ENCODE data around the gene TMSB4Y. TPM values are rescaled to one million over a fixed set of nuclear protein-coding genes. Genes with fewer than 3 reads are reported as not detected.

The TMSB4Y gene
- total RNA-seq (2014; rRNA removed; shearing (Covaris generic)) (8.6 and 9.7 TPM in 2 replicates), total RNA-seq (2022) (4.7 and 5.8 TPM in 2 replicates), Bru-seq, nascent RNA (percentile 71 among the genes with signal in this experiment), BruChase-seq, experiment 1, labeled RNA remaining after a 6-hour chase (percentile 62 among the genes with signal in this experiment), BruChase-seq, experiment 2, labeled RNA remaining after a 2-hour chase (percentile 87 among the genes with signal in this experiment)
- long read RNA-seq, partial matches to known transcripts, result 0 of 2 reads
- long read RNA-seq, other reads (novel, unspliced or antisense), result 0 of 2 reads

GRCh38 chrY:13703568-13703968 is at the start of gene TMSB4Y:
TSS of gene TMSB4Y (plus strand) at chrY:13703899.
- Histone ChIP-seq H3K4me3 (ENCODE audit: low read depth, low read length, poor library complexity, severe bottlenecking) (peak within 1 kb of the TSS; percentile 87), H3K36me3 (ENCODE audit: insufficient read depth, low read length) (no peaks in the 10 kb centered on the region; the same call in 1 of the 2 replicates), H3K9me2 (ENCODE audit: insufficient read depth, low read length) (no peaks in the 10 kb centered on the region), H3K79me2 (ENCODE audit: insufficient read depth, low read depth, low read length) (peaks cover 19% of the 10 kb centered on the region), H2AFZ (ENCODE audit: low read length) (peak within 1 kb of the TSS; percentile 88), H3K4me2 (ENCODE audit: low read length) (peak within 1 kb of the TSS; percentile 79), H3K27ac (ENCODE audit: low read depth, low read length, poor library complexity, severe bottlenecking) (peak within 1 kb of the TSS; percentile 97), H3K9me3 (ENCODE audit: low read length) (no peaks in the 10 kb centered on the region), H3K4me1 (ENCODE audit: insufficient read depth, low read length, poor library complexity, severe bottlenecking) (peaks cover 9% of the 10 kb centered on the region), H4K20me1 (ENCODE audit: insufficient read depth, low read length) (no peaks in the 10 kb centered on the region)
- CTCF ChIA-PET (ENCODE audit: unreplicated experiment), result interaction anchor here (0.6 kb wide), 1 partner anchor 51 kb away, joined by 3 read pairs; no protein-coding TSS in a partner anchor
- intact Hi-C loops (cut with micrococcal nuclease; ENCODE audit: unreplicated experiment), result loop anchor here (10.0 kb wide), 2 partner anchors 51 to 1039 kb away; no protein-coding TSS in a partner anchor
- POLR2A ChIA-PET, result interaction anchor here (0.6 kb wide), 1 partner anchor 1800 kb away, joined by 3 read pairs; no protein-coding TSS in a partner anchor
- peak; percentile 91 for DNase-seq (ENCODE audit: low spot score)
- BruUV-seq (replicated peaks), result no TSS peak
- TF ChIP-seq CTCF (conservative IDR thresholded peaks at IDR 0.05; ENCODE audit: low read length), result peak; percentile 24; the same call in 1 of the 2 replicates
- no peak for TF ChIP-seq EZH2phosphoT487 (IDR thresholded peaks at IDR 0.05; ENCODE audit: borderline replicate concordance, low read depth, low read length)

GRCh38 chrY:13664162-13664561 is 39.5 kb upstream of the TMSB4Y start:
- POLR2A ChIA-PET, result no interaction called here
- Histone ChIP-seq H2AFZ (ENCODE audit: low read length) (no peak overlapping the region), H3K36me3 (ENCODE audit: insufficient read depth, low read length) (no peaks in the 10 kb centered on the region), H3K79me2 (ENCODE audit: insufficient read depth, low read depth, low read length) (no peaks in the 10 kb centered on the region), H3K4me1 (ENCODE audit: insufficient read depth, low read length, poor library complexity, severe bottlenecking) (no peaks in the 10 kb centered on the region), H3K4me3 (ENCODE audit: low read depth, low read length, poor library complexity, severe bottlenecking) (no peak overlapping the region), H4K20me1 (ENCODE audit: insufficient read depth, low read length) (no peaks in the 10 kb centered on the region), H3K27ac (ENCODE audit: low read depth, low read length, poor library complexity, severe bottlenecking) (no peak overlapping the region), H3K9me3 (ENCODE audit: low read length) (no peaks in the 10 kb centered on the region), H3K4me2 (ENCODE audit: low read length) (no peak overlapping the region), H3K9me2 (ENCODE audit: insufficient read depth, low read length) (no peaks in the 10 kb centered on the region)
- CTCF ChIA-PET (ENCODE audit: unreplicated experiment), result no interaction called here
- no peak for DNase-seq (ENCODE audit: low spot score)
- BruUV-seq (replicated peaks), result no TSS peak
- intact Hi-C loops (cut with micrococcal nuclease; ENCODE audit: unreplicated experiment), result no loop called here
- TF ChIP-seq CTCF (conservative IDR thresholded peaks at IDR 0.05; ENCODE audit: low read length) (no peak), EZH2phosphoT487 (IDR thresholded peaks at IDR 0.05; ENCODE audit: borderline replicate concordance, low read depth, low read length) (no peak)

- H4K20me1 ChIP-seq (ENCODE audit: insufficient read depth, low read length), result no peaks in the 10 kb centered on the region
- H3K79me2 ChIP-seq (ENCODE audit: insufficient read depth, low read depth, low read length), result no peaks in the 10 kb centered on the region
- no peaks in the 10 kb centered on the region for H3K4me1 ChIP-seq (ENCODE audit: insufficient read depth, low read length, poor library complexity, severe bottlenecking)
- intact Hi-C loops (cut with micrococcal nuclease; ENCODE audit: unreplicated experiment), result no loop called here
- CTCF ChIA-PET (ENCODE audit: unreplicated experiment), result no interaction called here
- no peaks in the 10 kb centered on the region for H3K36me3 ChIP-seq (ENCODE audit: insufficient read depth, low read length)
- no peak for TF ChIP-seq CTCF (conservative IDR thresholded peaks at IDR 0.05; ENCODE audit: low read length)
- no peak for TF ChIP-seq EZH2phosphoT487 (IDR thresholded peaks at IDR 0.05; ENCODE audit: borderline replicate concordance, low read depth, low read length)
- DNase-seq (ENCODE audit: low spot score), result no peak
- H3K9me2 ChIP-seq (ENCODE audit: insufficient read depth, low read length), result no peaks in the 10 kb centered on the region
- no peak overlapping the region for H3K27ac ChIP-seq (ENCODE audit: low read depth, low read length, poor library complexity, severe bottlenecking)
- POLR2A ChIA-PET, result interaction anchor here (0.6 kb wide), 1 partner anchor 300 kb away, joined by 3 read pairs; no protein-coding TSS in a partner anchor
- H3K9me3 ChIP-seq (ENCODE audit: low read length), result no peaks in the 10 kb centered on the region
- no peak overlapping the region for H2AFZ ChIP-seq (ENCODE audit: low read length)
- no TSS peak for BruUV-seq (replicated peaks)
- H3K4me2 ChIP-seq (ENCODE audit: low read length), result no peak overlapping the region
- no peak overlapping the region for H3K4me3 ChIP-seq (ENCODE audit: low read depth, low read length, poor library complexity, severe bottlenecking)
Measured at GRCh38 chrY:13671122-13671521, 32.6 kb upstream of the TMSB4Y start.

Data from OCI-LY7 (cell line).